H1 (cell line): ENCODE results near the gene YBX3. TPM values are rescaled to one million over a fixed set of nuclear protein-coding genes. Genes with fewer than 3 reads are reported as not detected.

Source experiments
- CTCF ChIA-PET: fragments of 300-600 bp; sonication (Branson Sonifier 250); formaldehyde crosslinking; loops from one replicate; lab custom pipeline; 2021; ENCODE audit not compliant: partially characterized antibody; lab: Charles Lee
- POLR2A ChIA-PET: fragments of 300-600 bp; sonication (Branson Sonifier 250); formaldehyde crosslinking; loops from one replicate; lab custom pipeline; 2021; ENCODE audit warnings: inconsistent platforms; ENCODE audit not compliant: partially characterized antibody; lab: Charles Lee
- DNase-seq, 2 experiments: peaks; one replicate each; pipeline versions ENCODE4 v3.0.0 to v3.0.0-alpha.2; 2010 to 2022; ENCODE audit warnings: low spot score in 2 of 2, low read depth in 1 of 2, mixed read lengths in 1 of 2
- FAIRE-seq: peaks from 2 replicates; lab custom pipeline; 2011; peaks lifted over from hg19 to GRCh38; lab: Jason Lieb, UNC
- H2AFZ ChIP-seq: 2 replicates; pipeline ENCODE4 v1.8.1; 2012; ENCODE audit warnings: low read length, inconsistent platforms
- H2AK5ac ChIP-seq: 2 replicates; pipeline ENCODE4 v1.6.1; 2013; ENCODE audit warnings: low read depth, low read length
- H2BK120ac ChIP-seq: replicated peaks from 2 replicates; pipeline ENCODE3; 2013; ENCODE audit warnings: low read depth, low read length, inconsistent platforms
- H2BK12ac ChIP-seq: 2 replicates; pipeline ENCODE4 v1.6.1; 2013; ENCODE audit warnings: low read depth, low read length
- H2BK15ac ChIP-seq: 2 replicates; pipeline ENCODE4 v1.6.1; 2013; ENCODE audit warnings: low read length
- H2BK20ac ChIP-seq: 2 replicates; pipeline ENCODE4 v1.6.1; 2013; ENCODE audit warnings: low read length
- H2BK5ac ChIP-seq: 2 replicates; pipeline ENCODE4 v1.6.1; 2013; ENCODE audit warnings: low read depth, low read length
- H3K14ac ChIP-seq: 2 replicates; pipeline ENCODE4 v1.6.1; 2013; ENCODE audit warnings: inconsistent platforms; ENCODE audit not compliant: insufficient read length
- H3K18ac ChIP-seq: 2 replicates; pipeline ENCODE4 v1.6.1; 2013; ENCODE audit warnings: low read length; ENCODE audit errors: extremely low read depth
- H3K23ac ChIP-seq: 2 replicates; pipeline ENCODE4 v1.6.1; 2013; ENCODE audit warnings: inconsistent platforms; ENCODE audit not compliant: insufficient read length
- H3K23me2 ChIP-seq: 2 replicates; pipeline ENCODE4 v1.6.1; 2013; ENCODE audit warnings: low read depth, low read length
- H3K27ac ChIP-seq: 2 replicates; pipeline ENCODE4 v1.6.1; 2011; ENCODE audit warnings: low read depth, low read length, inconsistent platforms
- H3K27me3 ChIP-seq, 4 experiments: replicated peaks in 1 of 4; 1 replicate in 1 of 4; 2 replicates in 3 of 4; pipeline versions ENCODE4 v1.6.1 to v1.8.1; 2011 to 2013; ENCODE audit warnings: low read length in 3 of 4, mild to moderate bottlenecking in 3 of 4, inconsistent platforms in 2 of 4, mixed read lengths in 2 of 4, moderate library complexity in 1 of 4; ENCODE audit not compliant: control insufficient read depth in 3 of 4, insufficient read depth in 3 of 4; ENCODE audit errors: extremely low read depth in 1 of 4
- H3K36me3 ChIP-seq, 4 experiments: 2 replicates each; pipeline versions ENCODE4 v1.6.1 to v1.8.1; 2011 to 2013; ENCODE audit warnings: mild to moderate bottlenecking in 4 of 4, low read length in 3 of 4, moderate library complexity in 2 of 4, control low read depth in 1 of 4, inconsistent platforms in 1 of 4; ENCODE audit not compliant: insufficient read depth in 4 of 4, control insufficient read depth in 2 of 4
- H3K4ac ChIP-seq: replicated peaks from 2 replicates; pipeline ENCODE3; 2013; ENCODE audit warnings: low read length, low read depth, mixed read lengths, inconsistent platforms; ENCODE audit not compliant: insufficient read length
- H3K4me1 ChIP-seq, 4 experiments: replicated peaks in 1 of 4; 1 replicate in 1 of 4; 2 replicates in 3 of 4; pipeline versions ENCODE4 v1.6.1 to v1.8.1; 2011 to 2013; ENCODE audit warnings: low read length in 3 of 4, inconsistent platforms in 2 of 4, mixed read lengths in 1 of 4; ENCODE audit not compliant: insufficient read depth in 4 of 4, control insufficient read depth in 3 of 4
- H3K4me2 ChIP-seq, 2 experiments: 2 replicates each; pipeline versions ENCODE4 v1.6.1 to v1.8.1; 2011 to 2013; ENCODE audit warnings: low read depth in 2 of 2, low read length in 2 of 2, control low read depth in 1 of 2, inconsistent platforms in 1 of 2, mild to moderate bottlenecking in 1 of 2; ENCODE audit not compliant: insufficient read depth in 1 of 2
- H3K4me3 ChIP-seq, 4 experiments: fragments of 200-600, 300-600 bp in 1 of 4; sonication (generic), shearing (Covaris generic), sonication (Bioruptor Twin) in 1 of 4; 2 replicates each; pipeline versions ENCODE4 v1.5.1 to v1.8.1; 2011 to 2016; ENCODE audit warnings: low read length in 4 of 4, low read depth in 3 of 4, control low read depth in 2 of 4, inconsistent platforms in 2 of 4, mild to moderate bottlenecking in 2 of 4, mixed read lengths in 1 of 4, moderate library complexity in 1 of 4; ENCODE audit not compliant: insufficient read depth in 2 of 4; ENCODE audit errors: extremely low read depth in 1 of 4
- H3K56ac ChIP-seq: replicated peaks from 2 replicates; pipeline ENCODE3; 2013; ENCODE audit warnings: low read depth, mild to moderate bottlenecking, mixed read lengths, low read length, inconsistent platforms; ENCODE audit not compliant: insufficient read length
- H3K79me1 ChIP-seq: 2 replicates; pipeline ENCODE4 v1.6.1; 2013; ENCODE audit warnings: low read depth, low read length, control low read depth
- H3K79me2 ChIP-seq, 2 experiments: 2 replicates each; pipeline versions ENCODE4 v1.6.1 to v1.8.1; 2012 to 2013; ENCODE audit warnings: low read length in 2 of 2, mild to moderate bottlenecking in 2 of 2, inconsistent platforms in 1 of 2; ENCODE audit not compliant: insufficient read depth in 2 of 2, control insufficient read depth in 1 of 2
- H3K9ac ChIP-seq, 4 experiments: replicated peaks in 1 of 4; 1 replicate in 1 of 4; 2 replicates in 3 of 4; pipeline versions ENCODE4 v1.6.1 to v1.8.1; 2011 to 2013; ENCODE audit warnings: low read depth in 3 of 4, low read length in 3 of 4, control low read depth in 2 of 4, mild to moderate bottlenecking in 2 of 4, moderate library complexity in 2 of 4, inconsistent platforms in 1 of 4; ENCODE audit errors: extremely low read depth in 1 of 4
- H3K9me3 ChIP-seq, 2 experiments: 2 replicates each; pipeline versions ENCODE4 v1.6.1 to v1.8.1; 2012 to 2013; ENCODE audit warnings: mild to moderate bottlenecking in 2 of 2, moderate library complexity in 2 of 2, control low read depth in 1 of 2, inconsistent platforms in 1 of 2, low read depth in 1 of 2, low read length in 1 of 2, mixed read lengths in 1 of 2; ENCODE audit not compliant: insufficient read depth in 2 of 2
- H4K20me1 ChIP-seq, 2 experiments: replicated peaks in 1 of 2; 2 replicates each; pipeline versions ENCODE3 to v1.8.1; 2011 to 2013; ENCODE audit warnings: inconsistent platforms in 2 of 2, low read length in 2 of 2, mild to moderate bottlenecking in 1 of 2; ENCODE audit not compliant: insufficient read depth in 2 of 2, control insufficient read depth in 1 of 2
- H4K5ac ChIP-seq: 2 replicates; pipeline ENCODE4 v1.6.1; 2013; ENCODE audit warnings: low read length, low read depth, mixed read lengths, inconsistent platforms; ENCODE audit not compliant: insufficient read length
- H4K8ac ChIP-seq: 2 replicates; pipeline ENCODE4 v1.8.0; 2013; ENCODE audit warnings: mild to moderate bottlenecking, moderate library complexity, low read length, inconsistent platforms; ENCODE audit not compliant: insufficient read depth; ENCODE audit errors: extremely low read depth
- H4K91ac ChIP-seq: replicated peaks from 2 replicates; pipeline ENCODE3; 2013; ENCODE audit warnings: low read length, mixed read lengths, inconsistent platforms; ENCODE audit not compliant: insufficient read length
- CTBP2 ChIP-seq: IDR thresholded peaks from 2 replicates; pipeline ENCODE4 v1.7.0; 2011; ENCODE audit warnings: borderline replicate concordance, mild to moderate bottlenecking, moderate library complexity, mixed read lengths, low read length; ENCODE audit not compliant: insufficient read depth, insufficient read length
- GABPA ChIP-seq: IDR thresholded peaks from 2 replicates; pipeline ENCODE4 v1.6.1; 2011; ENCODE audit warnings: mild to moderate bottlenecking, low read length, moderate library complexity, borderline replicate concordance; ENCODE audit not compliant: insufficient read depth
- GTF2F1 ChIP-seq: IDR thresholded peaks from 2 replicates; pipeline ENCODE4 v1.6.1; 2012; ENCODE audit warnings: low read depth, low read length, improper control_type of control experiment, borderline replicate concordance
- JUN ChIP-seq: IDR thresholded peaks from 2 replicates; pipeline ENCODE4 v1.6.1; 2011; ENCODE audit warnings: low read depth, mild to moderate bottlenecking, improper control_type of control experiment, low read length
- POU5F1 ChIP-seq: IDR thresholded peaks from 2 replicates; pipeline ENCODE4 v1.6.1; 2011; ENCODE audit warnings: low read depth, mild to moderate bottlenecking, low read length, moderate library complexity
- SP1 ChIP-seq: IDR thresholded peaks from 2 replicates; pipeline ENCODE4 v1.6.1; 2011; ENCODE audit warnings: low read depth, low read length
- SP2 ChIP-seq: IDR thresholded peaks from 2 replicates; pipeline ENCODE4 v1.6.1; 2012; ENCODE audit warnings: mild to moderate bottlenecking, low read length, inconsistent platforms
- SP4 ChIP-seq: IDR thresholded peaks from 2 replicates; pipeline ENCODE4 v1.6.1; 2012; ENCODE audit warnings: low read length, inconsistent platforms
- SRF ChIP-seq: IDR thresholded peaks from 2 replicates; pipeline ENCODE4 v1.6.1; 2011; ENCODE audit warnings: mild to moderate bottlenecking, low read depth, low read length, moderate library complexity
- SUZ12 ChIP-seq: fragments of 200-600 bp; sonication (generic); IDR thresholded peaks from 2 replicates; pipeline ENCODE4 v1.6.1; 2012; ENCODE audit warnings: mild to moderate bottlenecking, inconsistent platforms, low read length, moderate library complexity, mixed read lengths
- TEAD4 ChIP-seq: IDR thresholded peaks from 2 replicates; pipeline ENCODE4 v1.6.1; 2012; ENCODE audit warnings: low read depth, low read length, inconsistent platforms, mixed read lengths
- WGBS, 2 experiments: shearing (Covaris generic) in 1 of 2; methylation state at CpG; one replicate each; pipeline versions ENCODE4 v1.1.6 to v1.1.7; 2013 to 2015; ENCODE audit warnings: low lambda C conversion rate in 2 of 2, mixed read lengths in 2 of 2, inconsistent platforms in 1 of 2, low coverage in 1 of 2, missing lambda C conversion rate in 1 of 2; ENCODE audit not compliant: insufficient replicate concordance in 2 of 2, insufficient coverage in 1 of 2, insufficient read length in 1 of 2; ENCODE audit errors: extremely low coverage in 1 of 2, missing lambda C conversion rate in 1 of 2; 5-methylcytosine and 5-hydroxymethylcytosine counted together
- polyA plus RNA-seq, 7 experiments: library from polyadenylated mRNA; depleted of rRNA in 3 of 7; stranded (reverse) in 5 of 7; unstranded in 2 of 7; fragments of >200 nt in 5 of 7; fragments of 200-250 nt in 2 of 7; gene quantifications; 1 replicate in 5 of 7; 2 replicates in 1 of 7; 4 replicates in 1 of 7; pipeline versions ENCODE4 v1.2.1 to v1.2.3, GENCODE V29; 2011 to 2013; ENCODE audit warnings: missing spikeins in 2 of 7, mixed read lengths in 2 of 7
- total RNA-seq: library from RNA; stranded (reverse); fragmentation: NEBNext Ultra II Directional; extraction: Animal tissue kit (Norgen Biotek cat#: 25700); gene quantifications from 2 replicates; pipeline ENCODE4 v1.2.1, GENCODE V29; 2021
- TF ChIP-seq, protein P1 (sequence below): IDR thresholded peaks from 2 replicates; pipeline ENCODE4 v1.6.1; 2012; ENCODE audit warnings: low read length, inconsistent platforms
- TF ChIP-seq, protein P2 (sequence below): IDR thresholded peaks from 2 replicates; pipeline ENCODE4 v1.6.1; 2012; ENCODE audit warnings: inconsistent platforms

YBX3 gene
- total and polyA plus RNA-seq, 2 of the 8 experiments (the other 6 are each of a cell fraction or from before 2014, with no cell fraction given), result 83.1 to 480 TPM

DNA sequence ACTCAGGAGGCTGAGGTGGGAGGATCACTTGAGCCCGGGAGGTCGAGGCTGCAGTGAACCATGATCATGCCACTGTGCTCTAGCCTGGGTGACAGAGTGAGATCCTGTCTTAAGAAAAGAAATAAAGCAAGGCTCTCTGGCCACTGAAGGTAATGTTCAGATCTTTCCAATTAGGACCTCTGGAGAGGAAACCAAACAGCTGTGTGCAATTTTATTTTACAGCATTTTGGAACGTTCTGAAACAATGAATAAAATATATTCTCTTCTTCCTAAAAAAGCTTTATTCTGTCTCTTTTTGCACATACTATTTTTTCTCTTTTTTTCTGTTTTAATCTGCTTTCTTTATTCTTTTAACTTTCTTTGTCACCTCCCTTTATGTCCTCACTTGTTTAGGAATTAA lies 5.0 kb upstream of the YBX3 start:
- no peaks in the 10 kb centered on the region for H3K79me1 ChIP-seq
- no peak overlapping the region for H3K4me3 ChIP-seq
- no peak for DNase-seq
- no peak overlapping the region for H2BK12ac ChIP-seq
- H3K23me2 ChIP-seq, result peaks cover 3% of the 10 kb centered on the region; the same call in 1 of the 2 replicates
- peaks cover 0 to 10% of the 10 kb centered on the region in 2 experiments; a peak in 2 of 4 replicates for H3K79me2 ChIP-seq
- no peak overlapping the region for H2AK5ac ChIP-seq
- H4K8ac ChIP-seq, result no peak overlapping the region
- no peak overlapping the region for H3K14ac ChIP-seq
- no peak overlapping the region for H3K23ac ChIP-seq
- ChIA-PET CTCF (no interaction called here), POLR2A (no interaction called here)
- no peak for FAIRE-seq
- no peaks in the 10 kb centered on the region for H3K27me3 ChIP-seq
- H3K4ac ChIP-seq, result no peak overlapping the region
- H3K4me1 ChIP-seq, result peaks cover 0 to 4% (median 0%) of the 10 kb centered on the region in 4 experiments; a peak in 3 of 7 replicates
- no peak overlapping the region for H3K4me2 ChIP-seq
- H4K91ac ChIP-seq, result no peak overlapping the region
- no peak overlapping the region for H4K5ac ChIP-seq
- H2BK120ac ChIP-seq, result no peak overlapping the region
- H2BK15ac ChIP-seq, result no peak overlapping the region
- H2AFZ ChIP-seq, result no peak overlapping the region
- no peak overlapping the region for H3K56ac ChIP-seq
- WGBS, 2 experiments, result 77% methylated on average over 3 of the region's 3 CpGs; no CpG with 5 or more reads in 1 of the 2 experiments
- no peaks in the 10 kb centered on the region for H3K36me3 ChIP-seq
- no peak overlapping the region for H3K27ac ChIP-seq
- H3K9ac ChIP-seq, result no peak overlapping the region
- H3K18ac ChIP-seq, result no peak overlapping the region
- H2BK20ac ChIP-seq, result no peak overlapping the region
- H3K9me3 ChIP-seq, result no peaks in the 10 kb centered on the region
- H2BK5ac ChIP-seq, result no peak overlapping the region
- H4K20me1 ChIP-seq, result no peaks in the 10 kb centered on the region
- TF ChIP-seq SP4 (no peak), TEAD4 (no peak), POU5F1 (no peak), JUN (no peak), SP1 (no peak), SUZ12 (no peak), SP2 (no peak), GABPA (no peak), GTF2F1 (no peak), CTBP2 (no peak), SRF (no peak)
- TF ChIP-seq, protein P1, sequence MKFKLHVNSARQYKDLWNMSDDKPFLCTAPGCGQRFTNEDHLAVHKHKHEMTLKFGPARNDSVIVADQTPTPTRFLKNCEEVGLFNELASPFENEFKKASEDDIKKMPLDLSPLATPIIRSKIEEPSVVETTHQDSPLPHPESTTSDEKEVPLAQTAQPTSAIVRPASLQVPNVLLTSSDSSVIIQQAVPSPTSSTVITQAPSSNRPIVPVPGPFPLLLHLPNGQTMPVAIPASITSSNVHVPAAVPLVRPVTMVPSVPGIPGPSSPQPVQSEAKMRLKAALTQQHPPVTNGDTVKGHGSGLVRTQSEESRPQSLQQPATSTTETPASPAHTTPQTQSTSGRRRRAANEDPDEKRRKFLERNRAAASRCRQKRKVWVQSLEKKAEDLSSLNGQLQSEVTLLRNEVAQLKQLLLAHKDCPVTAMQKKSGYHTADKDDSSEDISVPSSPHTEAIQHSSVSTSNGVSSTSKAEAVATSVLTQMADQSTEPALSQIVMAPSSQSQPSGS, result no peak
- TF ChIP-seq, protein P2, sequence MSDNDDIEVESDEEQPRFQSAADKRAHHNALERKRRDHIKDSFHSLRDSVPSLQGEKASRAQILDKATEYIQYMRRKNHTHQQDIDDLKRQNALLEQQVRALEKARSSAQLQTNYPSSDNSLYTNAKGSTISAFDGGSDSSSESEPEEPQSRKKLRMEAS, result no peak
